NT2/D1 (cell line): ENCODE data around the gene USP11.

Source experiments
- SUZ12 ChIP-seq: IDR thresholded peaks from 2 replicates; pipeline ENCODE4 v1.6.1; 2011; ENCODE audit not compliant: insufficient read length, insufficient read depth; ENCODE audit errors: extremely low read depth
- YY1 ChIP-seq: IDR thresholded peaks from 2 replicates; pipeline ENCODE4 v1.6.1; 2011; ENCODE audit not compliant: insufficient read length, insufficient read depth
- ZNF274 ChIP-seq: IDR thresholded peaks from 2 replicates; pipeline ENCODE4 v1.6.1; 2011; ENCODE audit warnings: mild to moderate bottlenecking, low read depth, low read length

- no peak for TF ChIP-seq ZNF274
- TF ChIP-seq YY1, result no peak
- TF ChIP-seq SUZ12, result no peak
Measured at GRCh38 chrX:47217852-47218279, 14.9 kb upstream of the USP11 start.
